ENCODE results near the gene GRM8.

DNA sequence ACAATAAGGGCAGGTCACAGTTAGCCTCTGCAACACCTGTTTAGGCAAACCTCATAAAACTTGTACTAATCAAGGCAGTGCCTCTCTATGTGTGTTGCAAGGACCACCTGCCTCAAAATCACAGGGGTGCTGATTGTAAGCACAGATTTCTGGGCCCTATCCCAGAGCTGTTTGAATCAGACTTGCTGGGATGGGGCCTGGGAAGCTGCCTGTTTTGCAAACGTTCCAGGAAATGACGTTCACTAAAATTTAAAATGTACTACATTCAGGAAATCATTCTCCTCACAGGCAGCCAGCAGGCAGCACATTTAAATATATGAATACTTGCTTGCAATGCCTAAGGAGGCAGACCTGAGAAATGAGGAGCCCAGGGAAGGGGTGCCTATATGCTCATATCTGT lies 4.3 kb upstream of the GRM8 start:
- TF ChIP-seq, protein P1, sequence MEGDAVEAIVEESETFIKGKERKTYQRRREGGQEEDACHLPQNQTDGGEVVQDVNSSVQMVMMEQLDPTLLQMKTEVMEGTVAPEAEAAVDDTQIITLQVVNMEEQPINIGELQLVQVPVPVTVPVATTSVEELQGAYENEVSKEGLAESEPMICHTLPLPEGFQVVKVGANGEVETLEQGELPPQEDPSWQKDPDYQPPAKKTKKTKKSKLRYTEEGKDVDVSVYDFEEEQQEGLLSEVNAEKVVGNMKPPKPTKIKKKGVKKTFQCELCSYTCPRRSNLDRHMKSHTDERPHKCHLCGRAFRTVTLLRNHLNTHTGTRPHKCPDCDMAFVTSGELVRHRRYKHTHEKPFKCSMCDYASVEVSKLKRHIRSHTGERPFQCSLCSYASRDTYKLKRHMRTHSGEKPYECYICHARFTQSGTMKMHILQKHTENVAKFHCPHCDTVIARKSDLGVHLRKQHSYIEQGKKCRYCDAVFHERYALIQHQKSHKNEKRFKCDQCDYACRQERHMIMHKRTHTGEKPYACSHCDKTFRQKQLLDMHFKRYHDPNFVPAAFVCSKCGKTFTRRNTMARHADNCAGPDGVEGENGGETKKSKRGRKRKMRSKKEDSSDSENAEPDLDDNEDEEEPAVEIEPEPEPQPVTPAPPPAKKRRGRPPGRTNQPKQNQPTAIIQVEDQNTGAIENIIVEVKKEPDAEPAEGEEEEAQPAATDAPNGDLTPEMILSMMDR (conservative IDR thresholded peaks at IDR 0.05; ENCODE audit: low read depth, low read length), result no peak
- TF ChIP-seq EZH2phosphoT487 (IDR thresholded peaks at IDR 0.05; ENCODE audit: borderline replicate concordance, low read length), result no peak

Measured in PC-3 (cell line).